ENCODE results near the gene MXD4.

The MXD4 gene

GRCh38 chr4:2274320-2275043 lies 12.6 kb upstream of the MXD4 start:
- Histone ChIP-seq H3K36me3 (ENCODE audit: control insufficient read depth, insufficient read depth, low read length) (no peaks in the 10 kb centered on the region), H3K27me3 (replicated peaks; ENCODE audit: control insufficient read depth, insufficient read depth, low read length) (no peaks in the 10 kb centered on the region; the same call in none of the 2 replicates), H3K4me3 (replicated peaks; ENCODE audit: low read depth, low read length) (no peak overlapping the region)
- TF ChIP-seq CTCF (IDR thresholded peaks at IDR 0.05; ENCODE audit: insufficient read depth, low read length, poor library complexity, severe bottlenecking) = no peak
- no peak for DNase-seq (ENCODE audit: extremely low read depth, insufficient read length)

GRCh38 chr4:2273657-2274319 lies 11.9 kb upstream of the MXD4 start:
- Histone ChIP-seq H3K27me3 (replicated peaks; ENCODE audit: control insufficient read depth, insufficient read depth, low read length) (no peaks in the 10 kb centered on the region; the same call in none of the 2 replicates), H3K4me3 (replicated peaks; ENCODE audit: low read depth, low read length) (no peak overlapping the region), H3K36me3 (ENCODE audit: control insufficient read depth, insufficient read depth, low read length) (no peaks in the 10 kb centered on the region)
- no peak for DNase-seq (ENCODE audit: extremely low read depth, insufficient read length)
- no peak for TF ChIP-seq CTCF (IDR thresholded peaks at IDR 0.05; ENCODE audit: insufficient read depth, low read length, poor library complexity, severe bottlenecking)

GRCh38 chr4:2273221-2273620 lies 11.3 kb upstream of the MXD4 start:
- Histone ChIP-seq H3K27me3 (replicated peaks; ENCODE audit: control insufficient read depth, insufficient read depth, low read length) (no peaks in the 10 kb centered on the region; the same call in none of the 2 replicates), H3K4me3 (replicated peaks; ENCODE audit: low read depth, low read length) (no peak overlapping the region), H3K36me3 (ENCODE audit: control insufficient read depth, insufficient read depth, low read length) (no peaks in the 10 kb centered on the region)
- no peak for DNase-seq (ENCODE audit: extremely low read depth, insufficient read length)
- TF ChIP-seq CTCF (IDR thresholded peaks at IDR 0.05; ENCODE audit: insufficient read depth, low read length, poor library complexity, severe bottlenecking) = no peak

GRCh38 chr4:2272828-2273120 lies 10.9 kb upstream of the MXD4 start:
- no peaks in the 10 kb centered on the region for H3K36me3 ChIP-seq (ENCODE audit: control insufficient read depth, insufficient read depth, low read length)
- TF ChIP-seq CTCF (IDR thresholded peaks at IDR 0.05; ENCODE audit: insufficient read depth, low read length, poor library complexity, severe bottlenecking) = no peak
- no peaks in the 10 kb centered on the region; the same call in none of the 2 replicates for H3K27me3 ChIP-seq (replicated peaks; ENCODE audit: control insufficient read depth, insufficient read depth, low read length)
- no peak for DNase-seq (ENCODE audit: extremely low read depth, insufficient read length)
- H3K4me3 ChIP-seq (replicated peaks; ENCODE audit: low read depth, low read length) = no peak overlapping the region

GRCh38 chr4:2272026-2272827 lies 10.3 kb upstream of the MXD4 start:
- H3K27me3 ChIP-seq (replicated peaks; ENCODE audit: control insufficient read depth, insufficient read depth, low read length) = no peaks in the 10 kb centered on the region; the same call in none of the 2 replicates
- H3K36me3 ChIP-seq (ENCODE audit: control insufficient read depth, insufficient read depth, low read length) = no peaks in the 10 kb centered on the region
- DNase-seq (ENCODE audit: extremely low read depth, insufficient read length) = no peak
- TF ChIP-seq CTCF (IDR thresholded peaks at IDR 0.05; ENCODE audit: insufficient read depth, low read length, poor library complexity, severe bottlenecking) = no peak
- no peak overlapping the region for H3K4me3 ChIP-seq (replicated peaks; ENCODE audit: low read depth, low read length)

Data from GM06990 (cell line).